ENCODE measurements around the gene VMAC. TPM values are rescaled to one million over a fixed set of nuclear protein-coding genes. Genes with fewer than 3 reads are reported as not detected.

Gene VMAC
- total RNA-seq, 1 experiment from 2014 or later, result 7.1 TPM

DNA sequence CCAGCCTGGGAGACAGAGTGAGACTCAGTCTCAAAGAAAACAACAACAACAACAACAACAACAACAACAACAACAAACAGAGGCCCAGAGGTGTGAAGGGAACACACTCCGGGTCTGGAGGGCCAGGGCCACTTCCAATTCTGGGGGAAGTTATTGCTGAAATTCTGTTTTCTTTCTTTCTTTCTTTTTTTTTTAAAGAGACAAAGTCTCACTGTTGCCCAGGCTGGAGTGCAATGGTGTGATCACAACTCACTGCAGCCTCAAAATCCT, 5.9 kb downstream of the VMAC start:
- Histone ChIP-seq H3K27ac (no peak overlapping the region), H2AFZ (no peak overlapping the region), H3K9me2 (ENCODE audit: insufficient read depth) (no peaks in the 10 kb centered on the region), H3K4me1 (replicated peaks; ENCODE audit: insufficient read depth) (peaks cover 15% of the 10 kb centered on the region), H3K27me3 (ENCODE audit: insufficient read depth, low read depth) (no peaks in the 10 kb centered on the region), H3K36me3 (ENCODE audit: low read depth) (no peaks in the 10 kb centered on the region), H4K20me1 (ENCODE audit: insufficient read depth) (no peaks in the 10 kb centered on the region), H3F3A (ENCODE audit: insufficient read depth, low read depth) (no peaks in the 10 kb centered on the region; the same call in none of the 2 replicates), H3K9me3 (ENCODE audit: insufficient read depth, low read depth) (no peaks in the 10 kb centered on the region), H3K4me2 (no peak overlapping the region), H3K4me3 (no peak overlapping the region), H3K79me2 (ENCODE audit: low read depth) (no peaks in the 10 kb centered on the region)
- no peak for TF ChIP-seq CTCF (conservative IDR thresholded peaks at IDR 0.05)
- no peak for TF ChIP-seq EZH2 (IDR thresholded peaks at IDR 0.05; ENCODE audit: low read depth)
- ChIA-PET CTCF (no interaction called here), POLR2A (ENCODE audit: unreplicated experiment) (no interaction called here)
- BruUV-seq (replicated peaks), result no TSS peak
- no peak for DNase-seq
- intact Hi-C loops (cut with micrococcal nuclease; ENCODE audit: unreplicated experiment), result no loop called here

DNA sequence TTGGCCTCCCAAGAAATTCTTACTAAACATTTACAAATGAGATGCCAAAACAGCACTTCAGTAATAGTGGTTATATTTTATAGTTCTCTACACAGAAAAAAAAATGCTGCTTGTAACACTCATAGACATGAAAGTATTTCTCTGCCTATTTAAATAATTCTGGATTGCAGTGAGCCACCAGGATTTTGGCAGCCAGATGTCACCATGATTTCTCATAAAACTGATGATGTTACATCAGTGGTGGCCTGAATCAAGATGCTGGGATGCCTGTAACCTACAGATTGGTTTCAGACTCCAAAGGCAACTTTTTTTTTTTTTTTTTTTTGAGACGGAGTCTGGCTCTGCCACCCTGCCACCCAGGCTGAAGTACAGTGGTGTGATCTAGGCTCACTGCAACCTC, 6.7 kb downstream of the VMAC start:
- Histone ChIP-seq H3K4me3 (no peak overlapping the region), H3K36me3 (ENCODE audit: low read depth) (no peaks in the 10 kb centered on the region), H3K4me2 (no peak overlapping the region), H3K9me3 (ENCODE audit: insufficient read depth, low read depth) (no peaks in the 10 kb centered on the region), H3F3A (ENCODE audit: insufficient read depth, low read depth) (no peaks in the 10 kb centered on the region; the same call in none of the 2 replicates), H3K27ac (no peak overlapping the region), H3K4me1 (replicated peaks; ENCODE audit: insufficient read depth) (peaks cover 23% of the 10 kb centered on the region), H3K9me2 (ENCODE audit: insufficient read depth) (no peaks in the 10 kb centered on the region), H3K79me2 (ENCODE audit: low read depth) (no peaks in the 10 kb centered on the region), H4K20me1 (ENCODE audit: insufficient read depth) (no peaks in the 10 kb centered on the region), H3K27me3 (ENCODE audit: insufficient read depth, low read depth) (no peaks in the 10 kb centered on the region), H2AFZ (no peak overlapping the region)
- intact Hi-C loops (cut with micrococcal nuclease; ENCODE audit: unreplicated experiment), result no loop called here
- TF ChIP-seq EZH2 (IDR thresholded peaks at IDR 0.05; ENCODE audit: low read depth) (no peak), CTCF (conservative IDR thresholded peaks at IDR 0.05) (no peak)
- no peak for DNase-seq
- BruUV-seq (replicated peaks), result no TSS peak
- ChIA-PET POLR2A (ENCODE audit: unreplicated experiment) (no interaction called here), CTCF (no interaction called here)

DNA sequence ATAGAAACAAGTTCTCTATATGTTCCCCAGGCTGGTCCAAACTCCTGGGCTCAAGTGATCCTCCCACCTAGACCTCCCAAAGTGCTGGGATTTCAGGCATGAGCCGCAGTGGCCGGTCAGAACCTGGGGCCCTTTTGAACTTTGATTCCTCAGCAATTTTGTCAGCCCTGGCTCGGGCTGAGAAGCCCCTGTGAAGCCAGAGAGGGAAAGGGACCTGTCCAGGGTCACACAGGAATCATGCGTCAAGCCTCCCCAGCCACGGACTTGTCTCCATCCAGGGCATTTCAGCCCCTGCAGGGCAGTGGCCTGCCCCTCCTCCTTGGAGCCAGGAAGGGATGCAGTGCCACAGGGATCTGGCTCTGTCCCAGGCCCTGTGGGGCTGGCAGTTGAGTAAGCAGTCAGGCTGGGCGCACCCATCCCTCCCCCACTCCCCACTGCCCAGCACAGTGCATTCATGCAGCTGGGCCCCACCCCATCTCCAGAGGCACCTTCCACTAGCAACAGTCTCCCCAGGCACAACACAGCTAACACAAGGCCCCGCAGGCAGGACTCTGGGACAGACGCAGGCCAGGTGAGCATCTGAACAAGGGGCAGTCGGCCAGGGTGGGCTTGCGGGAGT, 9.2 kb downstream of the VMAC start, which contains the start of gene CAPS:
Gene CAPS (plus strand): TSS at position 516 of the 619 bp plus-strand sequence. CDS start 153 bp downstream, outside the sequence.
- Histone ChIP-seq H3K27me3 (ENCODE audit: insufficient read depth, low read depth) (no peaks in the 10 kb centered on the region), H3K9me3 (ENCODE audit: insufficient read depth, low read depth) (no peaks in the 10 kb centered on the region), H3K9me2 (ENCODE audit: insufficient read depth) (no peaks in the 10 kb centered on the region), H3K4me3 (peak within 1 kb of the TSS; percentile 61), H3K36me3 (ENCODE audit: low read depth) (no peaks in the 10 kb centered on the region), H3K27ac (peak within 1 kb of the TSS; percentile 52; the same call in 1 of the 2 replicates), H2AFZ (no peak within 1 kb of the TSS), H3K4me1 (replicated peaks; ENCODE audit: insufficient read depth) (peaks cover 24% of the 10 kb centered on the region), H3K4me2 (peak within 1 kb of the TSS; percentile 86), H3K79me2 (ENCODE audit: low read depth) (no peaks in the 10 kb centered on the region), H4K20me1 (ENCODE audit: insufficient read depth) (no peaks in the 10 kb centered on the region), H3F3A (ENCODE audit: insufficient read depth, low read depth) (no peaks in the 10 kb centered on the region; the same call in none of the 2 replicates)
- CTCF ChIA-PET, result no interaction called here
- POLR2A ChIA-PET (ENCODE audit: unreplicated experiment), result interaction anchor here (0.6 kb wide), 1 partner anchor 86 kb away, joined by 5 read pairs; no protein-coding TSS in a partner anchor
- intact Hi-C loops (cut with micrococcal nuclease; ENCODE audit: unreplicated experiment), result loop anchor here (1.0 kb wide), 1 partner anchor 10 kb away; the partner anchor contains the start of gene VMAC
- DNase-seq, result peak; percentile 74 to 85
- BruUV-seq (replicated peaks), result no TSS peak
- TF ChIP-seq CTCF (conservative IDR thresholded peaks at IDR 0.05), result no peak
- TF ChIP-seq EZH2 (IDR thresholded peaks at IDR 0.05; ENCODE audit: low read depth), result no peak
